Psoas muscle (tissue), 8 donors: ENCODE measurements around the gene HBS1L. TPM values are rescaled to one million over a fixed set of nuclear protein-coding genes. Genes with fewer than 3 reads are reported as not detected.

Experiments
- ATAC-seq, 4 donors: fragments of 200-7000 bp; cut with Tn5 transposase; one replicate each; pipeline ENCODE4 v1.9.1; 2020; ENCODE audit warnings: moderate library complexity in 3 of 4, mild to moderate bottlenecking in 2 of 4
- DNase-seq, 2 donors: peaks; one replicate each; pipeline ENCODE4 v3.0.0-alpha.2; 2020
- H3K27ac ChIP-seq: fragments of 200-600 bp; one replicate; pipeline ENCODE4 v1.8.0; 2022
- H3K27me3 ChIP-seq, 3 donors: fragments of 200-600 bp in 1 of 3; one replicate each; pipeline versions ENCODE4 v1.6.1 to v1.8.0; 2013 to 2022; ENCODE audit warnings: low read length in 2 of 3, mild to moderate bottlenecking in 2 of 3, moderate library complexity in 1 of 3; ENCODE audit not compliant: insufficient read depth in 3 of 3
- H3K36me3 ChIP-seq, 2 donors: fragments of 200-600 bp in 1 of 2; one replicate each; pipeline versions ENCODE4 v1.6.1 to v1.8.0; 2013 to 2022; ENCODE audit warnings: low read depth in 1 of 2, mild to moderate bottlenecking in 1 of 2, moderate library complexity in 1 of 2; ENCODE audit not compliant: insufficient read depth in 1 of 2
- H3K4me1 ChIP-seq: fragments of 200-600 bp; one replicate; pipeline ENCODE4 v1.8.0; 2022
- H3K4me3 ChIP-seq: fragments of 200-600 bp; one replicate; pipeline ENCODE4 v1.8.0; 2022; ENCODE audit warnings: mild to moderate bottlenecking
- H3K9me3 ChIP-seq: fragments of 200-600 bp; one replicate; pipeline ENCODE4 v1.8.0; 2022
- WGBS, 3 donors: extraction: QIAGEN DNeasy Blood & Tissue Kit; methylation state at CpG; one replicate each; pipeline versions ENCODE4 v1.1.6 to v1.1.7; 2013; 5-methylcytosine and 5-hydroxymethylcytosine counted together
- intact Hi-C, 2 donors: fragments of 100-400 bp; cut with DNase I; formaldehyde crosslinking; loops; one replicate each; pipeline versions ENCODE4 v1.11.0 to v1.14.2; 2022
- polyA plus RNA-seq, 3 donors: library from polyadenylated mRNA; stranded (reverse); fragments of 200-250 nt; gene quantifications; one replicate each; pipeline ENCODE4 v1.2.3, GENCODE V29; 2013
- total RNA-seq, 4 donors: library from RNA; stranded (reverse); fragmentation: NEBNext Ultra II Directional in 2 of 4; extraction: Animal tissue kit (Norgen Biotek cat#: 25700) in 2 of 4; gene quantifications; one replicate each; pipeline versions ENCODE4 v1.2.1 to v1.2.4, GENCODE V29; 2021 to 2023
- TF ChIP-seq, protein P1 (sequence below): fragments of 200-600 bp; IDR thresholded peaks from one replicate; pipeline ENCODE4 v1.8.0; 2022; ENCODE audit warnings: antibody characterized with exemption
- donor health status: healthy with polysubstance abuse.
- donor health status: DM: no; HTN: no; CAD: no; lungs with moderate emphysema.
- donor health status: Bipolar disorder and iron deficiency.
- donor health status: healthy.
- donor health status: DM: yes; HTN: yes; CAD: no.
- donor health status: DM: no; HTN: no; CAD: no.
- donor health status: DM: no; HTN: no; CAD: no.
- donor health status: DM: yes; HTN: yes; CAD: no.

Gene HBS1L
- total and polyA plus RNA-seq, 7 donors: 55.1 to 143 (median 99.5) TPM

DNA sequence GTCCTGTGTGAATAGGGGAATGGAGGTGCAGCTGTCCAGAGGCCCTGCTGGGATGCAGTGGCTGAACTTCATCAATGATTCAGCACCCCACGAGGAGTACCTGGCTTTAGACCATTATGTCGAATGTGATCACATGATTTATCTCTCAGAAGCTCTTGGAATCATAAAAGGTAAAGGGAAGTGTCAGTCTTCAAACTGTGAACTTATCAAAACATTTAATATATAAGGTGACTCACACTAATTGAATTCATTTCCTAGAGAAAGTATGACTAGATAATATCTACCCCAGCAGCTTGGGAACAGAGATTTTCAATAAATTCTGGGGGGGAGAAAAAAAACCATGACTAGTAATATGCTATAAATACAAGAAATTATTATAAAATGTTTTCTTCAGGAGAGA, 134.2 kb downstream of the HBS1L start:
- WGBS, 3 donors: 71 to 78% (median 73%) methylated on average over 2 of the region's 2 CpGs
- no peak for DNase-seq
- H3K36me3 ChIP-seq: peaks cover 0 to 16% of the 10 kb centered on the region in 2 donors
- no peak overlapping the region for H3K27ac ChIP-seq
- H3K4me3 ChIP-seq: no peak overlapping the region
- intact Hi-C loops: no loop called here
- TF ChIP-seq, protein P1, sequence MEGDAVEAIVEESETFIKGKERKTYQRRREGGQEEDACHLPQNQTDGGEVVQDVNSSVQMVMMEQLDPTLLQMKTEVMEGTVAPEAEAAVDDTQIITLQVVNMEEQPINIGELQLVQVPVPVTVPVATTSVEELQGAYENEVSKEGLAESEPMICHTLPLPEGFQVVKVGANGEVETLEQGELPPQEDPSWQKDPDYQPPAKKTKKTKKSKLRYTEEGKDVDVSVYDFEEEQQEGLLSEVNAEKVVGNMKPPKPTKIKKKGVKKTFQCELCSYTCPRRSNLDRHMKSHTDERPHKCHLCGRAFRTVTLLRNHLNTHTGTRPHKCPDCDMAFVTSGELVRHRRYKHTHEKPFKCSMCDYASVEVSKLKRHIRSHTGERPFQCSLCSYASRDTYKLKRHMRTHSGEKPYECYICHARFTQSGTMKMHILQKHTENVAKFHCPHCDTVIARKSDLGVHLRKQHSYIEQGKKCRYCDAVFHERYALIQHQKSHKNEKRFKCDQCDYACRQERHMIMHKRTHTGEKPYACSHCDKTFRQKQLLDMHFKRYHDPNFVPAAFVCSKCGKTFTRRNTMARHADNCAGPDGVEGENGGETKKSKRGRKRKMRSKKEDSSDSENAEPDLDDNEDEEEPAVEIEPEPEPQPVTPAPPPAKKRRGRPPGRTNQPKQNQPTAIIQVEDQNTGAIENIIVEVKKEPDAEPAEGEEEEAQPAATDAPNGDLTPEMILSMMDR: no peak
- no peaks in the 10 kb centered on the region for H3K4me1 ChIP-seq
- ATAC-seq: no peak
- H3K9me3 ChIP-seq: no peaks in the 10 kb centered on the region
- H3K27me3 ChIP-seq: no peaks in the 10 kb centered on the region

DNA sequence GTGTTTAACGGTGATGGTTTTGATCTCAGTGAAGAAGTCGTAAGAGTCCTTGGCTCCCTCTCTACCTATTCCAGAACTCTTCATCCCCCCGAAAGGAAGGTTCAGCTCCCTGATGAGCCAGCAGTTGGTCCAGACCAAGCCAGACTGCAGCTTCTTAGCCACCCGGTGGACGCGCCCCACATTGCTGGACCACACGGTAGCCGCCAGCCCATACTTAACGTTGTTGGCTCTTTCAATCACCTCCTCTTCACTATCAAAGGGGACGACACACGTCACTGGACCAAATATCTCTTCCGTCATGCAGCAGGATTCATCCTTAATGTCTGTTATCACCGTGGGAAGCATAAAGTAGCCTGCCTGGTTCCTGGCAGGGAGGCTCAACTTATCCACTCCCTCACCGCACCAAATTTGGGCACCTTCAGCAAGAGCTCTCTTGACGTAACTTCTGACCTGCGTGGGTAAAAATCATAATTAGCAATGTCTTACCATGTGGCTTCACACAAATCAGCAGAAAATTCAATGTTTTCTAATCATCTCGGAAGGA, 136.1 kb downstream of the HBS1L start:
- Histone ChIP-seq H3K27ac (no peak overlapping the region), H3K4me1 (no peaks in the 10 kb centered on the region), H3K4me3 (no peak overlapping the region), H3K27me3 (no peaks in the 10 kb centered on the region), H3K9me3 (no peaks in the 10 kb centered on the region), H3K36me3 (peaks cover 0 to 16% of the 10 kb centered on the region in 2 donors)
- DNase-seq (no peak), ATAC-seq (no peak)
- WGBS, 3 donors: 95 to 96% (median 95%) methylated on average over 17 of the region's 17 CpGs
- TF ChIP-seq, protein P1: no peak
- intact Hi-C loops: no loop called here

DNA sequence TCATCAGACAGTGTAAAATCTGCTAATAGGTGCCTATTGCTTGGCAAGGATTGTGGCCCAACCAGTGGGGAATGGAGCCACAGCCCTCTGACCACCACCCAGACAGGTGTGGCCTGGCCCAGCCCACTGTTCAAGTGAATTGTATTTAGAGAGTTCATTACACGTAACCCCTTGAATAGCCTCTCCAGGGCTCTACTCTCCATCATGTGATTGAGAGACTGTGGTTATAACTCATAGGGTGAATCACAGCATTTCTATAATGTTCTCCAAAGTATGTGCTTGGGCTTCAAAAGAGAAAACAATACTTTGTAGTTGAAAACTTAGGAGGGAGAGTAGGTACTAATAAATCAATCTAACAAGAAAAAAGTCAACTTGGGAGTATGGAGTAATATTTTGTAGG, 143.1 kb downstream of the HBS1L start:
- WGBS, 3 donors: 89 to 92% (median 91%) methylated on average over 1 of the region's 1 CpG
- TF ChIP-seq, protein P1: no peak

DNA sequence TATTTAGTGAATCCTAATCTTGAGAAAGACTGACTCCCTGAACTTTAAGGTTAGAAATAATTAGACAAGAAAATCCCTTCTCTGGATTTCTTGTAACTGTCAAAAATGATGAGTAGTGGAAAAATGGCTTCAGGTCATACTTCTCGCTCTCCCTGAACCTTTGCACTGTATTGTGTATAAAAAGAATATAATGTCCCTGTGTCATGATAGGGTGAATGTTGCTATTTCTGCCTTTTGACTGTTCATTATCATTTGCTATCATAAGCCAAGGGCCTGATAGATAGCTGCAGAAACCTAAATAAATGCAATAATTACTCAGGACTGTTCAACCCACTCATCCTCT, 144.1 kb downstream of the HBS1L start:
- H3K36me3 ChIP-seq: no peaks in the 10 kb centered on the region
- peaks cover 8% of the 10 kb centered on the region for H3K4me1 ChIP-seq
- no peak overlapping the region for H3K27ac ChIP-seq
- no peaks in the 10 kb centered on the region for H3K27me3 ChIP-seq
- TF ChIP-seq, protein P1: no peak
- DNase-seq: no peak
- H3K4me3 ChIP-seq: no peak overlapping the region
- no peak for ATAC-seq
- no peaks in the 10 kb centered on the region for H3K9me3 ChIP-seq
- intact Hi-C loops: no loop called here
- 77 to 82% (median 78%) methylated on average over 1 of the region's 1 CpG for WGBS, 3 donors

More for the DNA sequence above, 143.1 kb downstream of the HBS1L start:
- H3K4me3 ChIP-seq: no peak overlapping the region
- DNase-seq (no peak), ATAC-seq (no peak)
- no peak overlapping the region for H3K27ac ChIP-seq
- no peaks in the 10 kb centered on the region for H3K27me3 ChIP-seq
- H3K4me1 ChIP-seq: peaks cover 8% of the 10 kb centered on the region
- intact Hi-C loops: no loop called here
- H3K9me3 ChIP-seq: no peaks in the 10 kb centered on the region
- H3K36me3 ChIP-seq: peaks cover 0 to 3% of the 10 kb centered on the region in 2 donors

Other genes starting within 250 kb of the HBS1L start
- under 1 TPM in 3 of 4 donors, not detected in 1; 0.13 to 0.59 (median 0.40) TPM for gene ALDH8A1, start 104.7 kb downstream of the HBS1L start, total RNA-seq
- under 1 TPM; 0.44 to 0.97 (median 0.49) TPM for gene ALDH8A1, start 104.7 kb downstream of the HBS1L start, polyA plus RNA-seq
- under 1 TPM in 1 of 4 donors, not detected in 3; 0.28 TPM for gene MYB, start 126.5 kb upstream of the HBS1L start, total RNA-seq
- gene MYB, start 126.5 kb upstream of the HBS1L start, polyA plus RNA-seq: under 1 TPM; 0.04 to 0.07 (median 0.04) TPM